GM12892 (cell line): ENCODE results near the gene LBHD2.
A peak's percentile ranks its signal among the peaks of the same experiment; 100 is the strongest.

ENCODE experiments used
- DNase-seq: peaks from one replicate; pipeline ENCODE4 v3.0.0; 2011; ENCODE audit not compliant: insufficient read length
- FAIRE-seq: peaks from 2 replicates; lab custom pipeline; 2011; peaks lifted over from hg19 to GRCh38; lab: Jason Lieb, UNC
- POLR2A ChIP-seq: IDR thresholded peaks from 2 replicates; pipeline ENCODE4 v1.6.1; 2011; ENCODE audit warnings: low read depth, low read length, control low read depth
- POLR2AphosphoS5 ChIP-seq: IDR thresholded peaks from 2 replicates; pipeline ENCODE4 v1.6.1; 2011; ENCODE audit warnings: low read depth, low read length, control low read depth
- TAF1 ChIP-seq: IDR thresholded peaks from 2 replicates; pipeline ENCODE4 v1.6.1; 2011; ENCODE audit warnings: low read depth, mild to moderate bottlenecking, control low read depth, low read length, borderline replicate concordance

Gene LBHD2

DNA sequence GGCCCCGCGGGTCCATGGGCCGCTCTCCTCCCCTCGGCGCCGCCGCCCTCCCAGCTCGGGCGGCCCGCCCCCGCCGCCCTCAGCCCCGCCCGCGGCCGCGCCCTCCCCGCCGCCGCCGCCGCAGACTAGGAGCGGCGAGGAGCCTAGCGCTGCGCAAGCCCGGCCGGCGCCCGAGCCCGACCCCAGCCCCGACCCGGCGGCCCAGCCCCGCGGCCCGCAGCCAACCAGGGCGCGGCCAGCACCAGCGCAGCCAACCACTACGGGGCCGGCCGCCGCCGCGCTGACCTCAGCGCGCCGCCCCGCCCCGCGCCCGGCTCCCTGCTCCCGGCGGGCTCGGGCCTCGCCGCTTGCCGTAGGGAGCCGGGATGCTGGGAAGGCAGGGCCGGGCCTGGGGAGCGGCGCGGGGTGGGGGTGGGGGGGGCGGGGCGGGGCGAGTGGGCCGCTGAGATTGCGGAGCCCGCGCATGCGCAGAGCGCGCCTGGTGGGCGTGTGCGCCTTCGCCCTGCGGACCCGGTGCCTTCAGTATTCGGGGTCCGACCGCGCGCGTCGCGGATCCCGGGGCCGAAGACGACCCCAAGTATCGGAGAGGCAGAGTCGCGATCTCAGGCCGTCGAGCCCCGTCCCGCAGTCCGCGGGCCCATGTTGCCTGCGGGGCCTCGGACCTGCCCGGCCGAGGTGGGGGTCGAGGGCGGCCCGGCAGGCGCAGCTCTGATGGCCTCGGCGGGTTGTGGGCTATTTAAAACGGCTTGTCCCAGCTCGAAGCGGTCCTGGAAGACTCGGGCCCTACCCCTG is 26.4 kb upstream of the LBHD2 start, which contains the start of gene CDC42BPB:
CDC42BPB (minus strand) TSS at position 178 of the 792 bp plus-strand sequence. CDS start 376 bp downstream, outside the sequence.
- DNase-seq (peak; percentile 85), FAIRE-seq (peak; percentile 86)
- TF ChIP-seq TAF1 (no peak), POLR2AphosphoS5 (no peak), POLR2A (no peak)

DNA sequence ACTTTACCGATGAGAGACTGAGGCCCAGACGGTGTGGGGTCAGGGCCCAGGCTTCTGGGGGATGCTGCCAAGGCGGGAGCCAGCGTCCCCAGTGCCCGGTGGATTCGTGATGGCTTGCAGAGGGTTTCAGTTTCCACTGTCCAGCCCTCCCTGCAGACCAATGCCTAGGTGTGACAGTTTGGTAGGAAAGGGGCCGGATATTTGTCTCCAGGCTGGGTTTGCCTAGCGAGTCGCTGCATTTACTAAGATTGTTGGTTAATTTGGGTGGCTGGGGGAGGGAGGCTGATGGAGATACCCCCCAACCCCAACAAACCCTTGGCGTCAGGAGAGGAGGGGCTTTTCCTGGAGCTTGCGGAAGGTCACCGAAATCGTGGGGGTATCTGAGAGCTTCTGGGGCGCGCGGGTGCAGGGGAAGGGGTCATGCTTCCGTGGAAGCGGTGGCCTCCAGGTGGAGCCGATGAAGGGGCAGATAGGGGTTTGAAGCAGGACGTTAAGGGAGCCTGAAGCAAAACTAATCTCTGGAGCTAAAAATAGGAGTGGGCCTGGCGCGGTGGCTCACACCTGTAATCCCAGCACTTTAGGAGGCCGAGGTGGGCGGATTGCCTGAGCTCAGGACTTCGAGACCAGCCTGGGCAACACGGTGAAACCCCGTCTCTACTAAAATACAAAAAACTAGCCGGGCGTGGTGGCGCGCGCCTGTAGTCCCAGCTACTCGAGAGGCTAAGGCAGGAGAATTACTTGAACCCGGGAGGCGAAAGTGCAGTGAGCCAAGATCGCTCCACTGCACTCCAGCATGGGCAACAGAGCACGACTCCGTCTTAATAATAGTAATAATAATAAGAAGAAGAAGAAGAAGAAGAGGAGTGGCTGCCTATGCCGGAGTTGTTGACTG is 25.6 kb upstream of the LBHD2 start:
- no peak for FAIRE-seq
- no peak for DNase-seq
- no peak for TF ChIP-seq POLR2A
- no peak for TF ChIP-seq POLR2AphosphoS5
- no peak for TF ChIP-seq TAF1

DNA sequence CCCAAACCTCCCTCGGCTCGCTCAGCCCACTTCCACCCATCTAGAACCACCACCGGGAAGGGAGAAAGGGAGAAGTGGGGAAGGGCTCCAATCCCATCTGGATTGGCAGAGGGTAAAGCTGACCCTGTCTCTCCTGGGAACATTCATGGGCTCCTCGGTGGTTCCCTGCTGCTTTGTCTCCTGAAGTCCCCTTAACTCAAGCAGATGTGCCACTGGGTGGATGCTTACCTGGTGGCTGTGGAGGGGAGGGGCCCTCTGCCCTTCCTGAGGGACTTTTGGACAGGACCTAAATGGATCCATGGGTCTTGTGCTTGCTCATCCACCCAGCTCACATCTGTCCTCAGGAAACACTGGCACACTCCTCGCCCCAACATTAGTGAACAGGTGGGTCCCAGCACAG is 24.5 kb upstream of the LBHD2 start:
- no peak for FAIRE-seq
- TF ChIP-seq TAF1 (no peak), POLR2A (no peak), POLR2AphosphoS5 (no peak)

DNA sequence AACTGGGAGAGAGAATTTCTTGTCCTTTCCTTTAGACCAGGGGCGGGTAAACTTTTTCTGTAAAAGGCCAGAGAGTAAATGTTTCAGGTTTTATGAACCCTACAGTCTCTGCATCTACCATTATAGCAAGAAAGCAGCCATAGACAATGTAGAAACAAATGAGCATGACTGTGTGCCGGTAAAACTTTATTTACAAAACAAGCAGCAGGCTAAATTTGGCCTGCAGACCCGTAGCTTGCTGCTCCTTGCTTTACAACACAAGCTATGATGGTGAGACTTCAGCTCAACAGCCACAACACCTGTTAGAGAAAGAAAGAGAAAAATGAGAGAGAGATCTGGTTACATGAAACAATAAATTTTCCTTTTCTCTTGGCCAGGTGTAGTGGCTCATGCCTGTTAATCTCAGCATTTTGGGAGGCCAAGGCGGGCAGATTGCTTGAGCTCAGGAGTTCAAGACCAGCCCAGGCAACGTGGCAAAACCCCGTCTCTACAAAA is 22.5 kb upstream of the LBHD2 start:
- no peak for TF ChIP-seq POLR2A
- no peak for TF ChIP-seq TAF1
- TF ChIP-seq POLR2AphosphoS5, result no peak
- FAIRE-seq, result no peak
- DNase-seq, result no peak

More for the DNA sequence above, 24.5 kb upstream of the LBHD2 start:
- no peak for DNase-seq

DNA sequence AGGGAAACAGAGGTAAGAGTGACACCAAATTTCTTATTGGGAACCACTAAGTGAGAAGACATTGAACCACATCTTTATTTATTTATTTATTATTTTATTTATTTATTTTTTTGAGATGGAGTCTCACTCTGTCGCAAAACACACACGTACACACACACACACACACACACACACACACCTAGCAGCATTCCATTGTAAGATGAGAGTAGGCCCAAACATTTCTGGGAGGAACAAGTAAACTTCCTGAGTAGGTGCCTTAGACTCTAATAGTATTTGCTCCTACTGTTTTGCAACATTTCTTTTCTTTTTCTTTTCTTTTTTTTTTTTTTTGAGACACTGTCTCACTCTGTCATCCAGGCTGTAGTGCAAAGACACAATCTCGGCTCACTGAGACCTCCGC is 19.6 kb upstream of the LBHD2 start:
- no peak for FAIRE-seq
- TF ChIP-seq TAF1 (no peak), POLR2A (no peak), POLR2AphosphoS5 (no peak)
- DNase-seq, result no peak

DNA sequence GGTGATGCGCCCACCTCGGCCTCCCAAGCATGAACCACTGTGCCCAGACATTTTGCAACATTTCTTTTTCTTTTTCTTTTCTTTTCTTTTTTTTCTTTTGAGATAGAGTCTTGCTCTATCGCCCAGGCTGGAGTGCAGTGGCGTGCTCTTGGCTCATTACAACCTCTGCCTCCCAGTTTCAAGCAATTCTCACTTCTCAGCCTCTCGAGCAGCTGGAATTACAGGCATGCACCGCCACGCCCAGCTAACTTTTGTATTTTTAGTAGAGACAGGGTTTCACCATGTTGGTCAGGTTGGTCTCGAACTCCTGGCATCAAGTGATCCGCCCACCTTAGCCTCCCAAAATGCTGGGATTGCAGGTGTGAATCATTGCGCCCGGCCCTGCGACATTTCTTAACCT is 19.0 kb upstream of the LBHD2 start:
- no peak for FAIRE-seq
- TF ChIP-seq TAF1 (no peak), POLR2A (no peak), POLR2AphosphoS5 (no peak)
- DNase-seq, result no peak

DNA sequence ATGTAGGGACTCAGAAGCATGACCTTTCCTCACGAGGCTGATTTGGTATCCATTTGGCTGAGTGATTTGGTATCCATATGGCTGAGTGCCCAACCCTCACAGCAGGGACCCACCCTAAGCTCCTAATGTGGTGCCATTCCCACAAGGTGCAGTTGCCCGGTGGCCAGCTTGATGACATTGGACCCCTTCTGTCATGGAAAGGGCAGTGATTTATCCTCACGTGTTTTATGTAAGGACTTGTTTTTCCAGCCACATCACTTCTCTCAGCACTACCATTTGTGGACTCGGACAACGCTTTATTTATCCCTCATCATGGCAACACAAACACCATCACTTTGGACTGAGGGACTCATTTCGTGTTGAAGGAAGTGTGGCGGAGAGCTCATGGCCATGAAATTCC is 18.1 kb upstream of the LBHD2 start:
- FAIRE-seq (no peak), DNase-seq (no peak)
- no peak for TF ChIP-seq TAF1
- no peak for TF ChIP-seq POLR2A
- TF ChIP-seq POLR2AphosphoS5, result no peak

DNA sequence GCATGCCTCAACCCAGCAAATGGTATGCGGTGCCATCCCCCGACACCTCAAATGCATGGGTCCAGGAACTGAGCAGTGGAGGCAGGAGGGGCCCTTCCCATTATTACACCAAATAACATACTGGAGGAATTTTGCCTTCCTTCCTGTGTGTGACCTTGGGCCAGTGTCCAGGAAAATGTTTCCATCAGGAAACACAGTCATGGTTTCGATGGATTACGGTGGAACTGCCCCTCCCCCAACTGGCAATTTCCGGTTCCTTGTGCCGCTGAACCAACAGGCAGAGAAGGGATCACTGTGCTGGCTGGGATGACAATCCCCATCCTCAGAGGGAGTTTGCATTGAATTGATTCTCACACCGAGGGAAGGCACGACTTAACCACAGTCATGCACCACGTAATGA is 17.6 kb upstream of the LBHD2 start:
- TF ChIP-seq POLR2A (no peak), POLR2AphosphoS5 (no peak), TAF1 (no peak)
- FAIRE-seq (no peak), DNase-seq (no peak)

DNA sequence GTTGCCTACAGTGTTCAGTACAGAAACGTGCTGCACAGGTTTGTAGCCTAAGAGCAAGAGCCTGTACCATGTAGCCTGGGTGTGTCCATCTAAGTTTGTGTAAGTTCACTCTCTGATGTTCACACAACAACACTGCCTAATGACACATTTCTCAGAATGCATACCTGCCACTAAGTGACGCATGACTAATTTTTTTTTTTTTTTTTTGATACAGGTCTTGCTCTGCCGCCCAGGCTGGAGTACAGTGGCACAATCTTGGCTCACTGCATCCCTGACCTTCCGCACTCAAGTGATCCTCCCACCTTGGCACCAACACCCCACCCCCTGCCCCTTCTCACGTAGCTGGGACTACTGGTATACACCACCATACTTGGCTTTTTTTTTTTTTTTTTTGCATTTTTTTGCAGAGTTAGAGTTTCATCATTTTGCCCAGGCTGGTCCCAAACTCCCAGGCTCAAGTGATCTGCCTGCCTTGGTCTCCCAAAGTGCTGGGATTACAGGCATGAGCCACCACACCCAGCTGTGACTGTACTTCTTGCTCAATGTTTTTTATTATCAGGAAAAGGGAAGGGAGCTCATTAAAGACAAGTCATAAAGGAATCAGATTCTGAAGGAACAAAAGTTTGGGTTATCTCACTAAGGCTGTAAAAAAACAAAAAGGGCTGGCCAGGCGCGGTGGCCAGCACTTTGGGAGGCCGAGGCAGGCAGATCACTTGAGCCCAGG is 16.6 kb upstream of the LBHD2 start:
- FAIRE-seq (no peak), DNase-seq (no peak)
- no peak for TF ChIP-seq POLR2AphosphoS5
- no peak for TF ChIP-seq POLR2A
- TF ChIP-seq TAF1, result no peak

DNA sequence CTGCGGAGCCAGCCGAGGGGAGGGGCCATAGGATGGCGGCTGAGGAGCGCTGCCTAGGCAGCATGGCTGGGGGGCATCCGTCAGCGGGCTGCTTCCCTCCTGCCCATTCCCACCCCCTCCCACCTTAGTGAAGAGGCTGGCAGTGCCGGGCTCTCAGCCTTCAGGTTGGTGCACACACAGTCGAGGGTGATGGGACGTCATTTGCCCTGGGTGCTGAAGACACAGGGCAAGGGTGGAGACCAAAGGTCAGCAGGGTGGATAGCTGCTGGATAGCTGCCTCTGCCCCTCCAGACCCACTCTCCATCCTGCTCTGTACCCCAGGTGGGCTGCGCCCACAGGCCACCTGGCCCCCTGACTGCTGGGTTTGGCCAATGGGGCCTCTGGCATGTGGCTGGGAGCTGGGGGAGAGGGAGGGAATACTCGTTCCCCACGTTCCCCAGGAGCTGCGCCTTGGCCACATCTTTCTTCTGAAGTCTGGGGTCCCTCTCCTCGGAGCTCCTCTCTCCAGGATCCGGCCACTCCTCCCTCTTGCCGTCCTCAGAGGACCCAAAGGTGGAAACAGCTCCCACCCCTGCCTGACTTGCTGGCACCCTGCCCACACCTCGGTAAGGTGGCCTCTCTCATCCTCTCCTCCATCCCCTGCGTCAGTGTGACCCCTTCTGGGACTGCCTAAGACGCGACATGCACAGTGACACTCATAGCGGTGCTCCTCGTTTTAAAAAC is 15.5 kb upstream of the LBHD2 start:
- DNase-seq (no peak), FAIRE-seq (no peak)
- TF ChIP-seq POLR2A (no peak), TAF1 (no peak), POLR2AphosphoS5 (no peak)
